ENCODE measurements around the gene ADGRL3.
"Not testable (repeated sequence)": the region's sequence is repeated elsewhere in the genome, so short reads cannot be mapped to it uniquely, and the experiment has no call there.

The ADGRL3 gene

GRCh38 chr4:61350932-61351331 lies 150.8 kb downstream of the ADGRL3 start:
- DNase-seq (ENCODE audit: low read depth, low spot score): no peak

GRCh38 chr4:61356696-61357095 lies 156.6 kb downstream of the ADGRL3 start:
- DNase-seq (ENCODE audit: low read depth, low spot score): no peak

- peak; percentile 50 for DNase-seq (ENCODE audit: low read depth, low spot score)
Measured at GRCh38 chr4:61359301-61359700, 159.2 kb downstream of the ADGRL3 start.

GRCh38 chr4:61372817-61373216 lies 172.7 kb downstream of the ADGRL3 start:
- not testable (repeated sequence) for DNase-seq (ENCODE audit: low read depth, low spot score)

GRCh38 chr4:61373901-61374440 lies 173.8 kb downstream of the ADGRL3 start:
- no peak for DNase-seq (ENCODE audit: low read depth, low spot score)

- DNase-seq (ENCODE audit: low read depth, low spot score): no peak
Measured at GRCh38 chr4:61374447-61374891, 174.3 kb downstream of the ADGRL3 start.

GRCh38 chr4:61375301-61375700 lies 175.2 kb downstream of the ADGRL3 start:
- no peak for DNase-seq (ENCODE audit: low read depth, low spot score)

- no peak for DNase-seq (ENCODE audit: low read depth, low spot score)
Measured at GRCh38 chr4:61376301-61376700, 176.2 kb downstream of the ADGRL3 start.

GRCh38 chr4:61379406-61379805 lies 179.3 kb downstream of the ADGRL3 start:
- no peak for DNase-seq (ENCODE audit: low read depth, low spot score)

GRCh38 chr4:61380865-61381264 lies 180.7 kb downstream of the ADGRL3 start:
- DNase-seq (ENCODE audit: low read depth, low spot score): no peak

GRCh38 chr4:61385256-61385655 lies 185.1 kb downstream of the ADGRL3 start:
- no peak for DNase-seq (ENCODE audit: low read depth, low spot score)

GRCh38 chr4:61387372-61387771 lies 187.2 kb downstream of the ADGRL3 start:
- DNase-seq (ENCODE audit: low read depth, low spot score): not testable (repeated sequence)

- DNase-seq (ENCODE audit: low read depth, low spot score): no peak
Measured at GRCh38 chr4:61389640-61390039, 189.5 kb downstream of the ADGRL3 start.

GRCh38 chr4:61395754-61396153 lies 195.6 kb downstream of the ADGRL3 start:
- no peak for DNase-seq (ENCODE audit: low read depth, low spot score)

GRCh38 chr4:61397174-61397573 lies 197.0 kb downstream of the ADGRL3 start:
- no peak for DNase-seq (ENCODE audit: low read depth, low spot score)

- no peak for DNase-seq (ENCODE audit: low read depth, low spot score)
Measured at GRCh38 chr4:61400439-61401038, 200.4 kb downstream of the ADGRL3 start.

GRCh38 chr4:61401771-61402170 lies 201.6 kb downstream of the ADGRL3 start:
- DNase-seq (ENCODE audit: low read depth, low spot score): no peak

GRCh38 chr4:61405307-61405706 lies 205.2 kb downstream of the ADGRL3 start:
- no peak for DNase-seq (ENCODE audit: low read depth, low spot score)

- DNase-seq (ENCODE audit: low read depth, low spot score): no peak
Measured at GRCh38 chr4:61406677-61407076, 206.6 kb downstream of the ADGRL3 start.

GRCh38 chr4:61407642-61408618 lies 207.8 kb downstream of the ADGRL3 start:
- no peak for DNase-seq (ENCODE audit: low read depth, low spot score)

- DNase-seq (ENCODE audit: low read depth, low spot score): no peak
Measured at GRCh38 chr4:61408861-61409260, 208.7 kb downstream of the ADGRL3 start.

- no peak for DNase-seq (ENCODE audit: low read depth, low spot score)
Measured at GRCh38 chr4:61411241-61411640, 211.1 kb downstream of the ADGRL3 start.

GRCh38 chr4:61425315-61425714 lies 225.2 kb downstream of the ADGRL3 start:
- DNase-seq (ENCODE audit: low read depth, low spot score): no peak
